Measurements from ENCODE around the gene CDC42BPB.

DNA sequence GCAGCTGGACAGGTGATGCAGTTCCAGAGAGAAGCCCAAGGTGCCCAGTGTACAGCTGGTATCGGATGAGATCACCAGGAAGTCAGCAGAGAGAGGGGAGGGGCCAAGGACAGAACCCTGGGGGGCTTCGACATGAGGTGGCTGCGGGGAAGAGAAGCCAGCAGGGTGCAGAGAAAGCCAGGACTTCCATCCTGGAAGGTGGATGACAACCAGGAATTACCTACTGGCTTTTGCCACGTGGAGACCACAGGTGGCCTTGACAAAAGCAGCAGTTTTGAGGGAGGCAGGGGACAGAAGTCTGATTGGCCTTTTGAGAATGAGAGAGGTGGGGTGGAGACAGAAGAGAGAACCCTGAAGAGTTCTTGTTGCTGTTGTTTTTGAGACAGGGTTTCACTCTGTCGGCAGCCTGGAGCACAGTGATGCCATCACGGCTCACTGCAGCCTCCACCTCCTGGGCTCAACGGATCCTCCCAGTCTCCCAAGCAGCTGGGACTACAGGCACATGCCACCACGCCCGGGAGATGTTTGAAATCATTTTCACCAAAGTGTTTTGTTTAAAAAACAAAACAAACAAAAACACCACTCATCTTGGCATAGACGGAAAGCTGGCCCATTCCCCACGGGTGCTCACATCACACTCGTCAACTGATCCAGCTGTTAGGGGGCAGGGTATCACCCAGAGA, 35.2 kb downstream of the CDC42BPB start:
- TF ChIP-seq, protein P1, sequence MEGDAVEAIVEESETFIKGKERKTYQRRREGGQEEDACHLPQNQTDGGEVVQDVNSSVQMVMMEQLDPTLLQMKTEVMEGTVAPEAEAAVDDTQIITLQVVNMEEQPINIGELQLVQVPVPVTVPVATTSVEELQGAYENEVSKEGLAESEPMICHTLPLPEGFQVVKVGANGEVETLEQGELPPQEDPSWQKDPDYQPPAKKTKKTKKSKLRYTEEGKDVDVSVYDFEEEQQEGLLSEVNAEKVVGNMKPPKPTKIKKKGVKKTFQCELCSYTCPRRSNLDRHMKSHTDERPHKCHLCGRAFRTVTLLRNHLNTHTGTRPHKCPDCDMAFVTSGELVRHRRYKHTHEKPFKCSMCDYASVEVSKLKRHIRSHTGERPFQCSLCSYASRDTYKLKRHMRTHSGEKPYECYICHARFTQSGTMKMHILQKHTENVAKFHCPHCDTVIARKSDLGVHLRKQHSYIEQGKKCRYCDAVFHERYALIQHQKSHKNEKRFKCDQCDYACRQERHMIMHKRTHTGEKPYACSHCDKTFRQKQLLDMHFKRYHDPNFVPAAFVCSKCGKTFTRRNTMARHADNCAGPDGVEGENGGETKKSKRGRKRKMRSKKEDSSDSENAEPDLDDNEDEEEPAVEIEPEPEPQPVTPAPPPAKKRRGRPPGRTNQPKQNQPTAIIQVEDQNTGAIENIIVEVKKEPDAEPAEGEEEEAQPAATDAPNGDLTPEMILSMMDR (optimal IDR thresholded peaks at IDR 0.05 in 1 of 3, IDR thresholded peaks at IDR 0.05 in 1 of 3, conservative IDR thresholded peaks at IDR 0.05 in 1 of 3; ENCODE audit: extremely low read depth in 1 of 3, insufficient read depth in 2 of 3, low read length in 3 of 3) = no peak
- TF ChIP-seq EZH2 (IDR thresholded peaks at IDR 0.05; ENCODE audit: low read length) = no peak
